ENCODE measurements around the gene HAAO.

HAAO gene

DNA sequence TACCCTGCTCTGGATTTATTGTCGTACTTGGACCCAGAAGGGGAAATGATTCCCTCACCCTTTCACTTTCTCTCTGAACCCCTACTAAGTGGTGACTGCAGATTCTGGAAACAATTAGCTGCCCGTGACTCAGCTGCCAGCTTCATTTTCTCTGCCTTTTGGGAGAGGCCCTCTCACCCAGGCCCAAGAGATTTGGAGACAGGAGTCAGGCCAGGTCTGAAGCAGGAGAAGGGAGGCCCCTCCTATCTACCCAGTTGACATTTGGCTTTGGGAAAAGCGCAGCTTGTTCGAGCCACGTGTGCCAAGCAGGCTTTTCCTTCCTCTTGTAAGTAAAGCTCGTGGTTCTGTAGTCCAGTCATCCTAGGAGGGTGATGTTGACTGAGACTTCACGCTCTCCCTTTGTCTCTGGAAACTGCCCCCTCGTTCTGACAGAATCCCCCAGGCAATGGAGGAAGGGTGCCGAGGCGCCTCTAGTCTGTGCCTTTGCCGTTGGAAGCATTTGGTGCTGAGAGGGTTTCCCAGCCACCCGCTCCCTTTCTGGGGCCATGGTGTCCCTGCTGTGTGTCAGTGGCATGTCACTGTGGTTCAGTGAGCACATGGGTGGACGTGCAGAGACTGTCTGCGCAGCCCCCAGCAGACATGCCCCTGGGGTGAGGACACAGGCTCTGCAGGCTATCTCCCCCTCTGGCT lies 37.0 kb downstream of the HAAO start:
- no peak overlapping the region for H3K4me3 Mint-ChIP-seq
- H3K27ac Mint-ChIP-seq (ENCODE audit: low read depth): no peak overlapping the region
- DNase-seq (ENCODE audit: low spot score in 2 of 2): no peak
- no peaks in the 10 kb centered on the region for H3K27me3 Mint-ChIP-seq
- no peaks in the 10 kb centered on the region for H3K4me1 Mint-ChIP-seq
- H3K9me3 Mint-ChIP-seq: no peaks in the 10 kb centered on the region
- no peak for ATAC-seq (replicated peaks; ENCODE audit: extremely low read depth, poor library complexity, severe bottlenecking)
- peaks cover 1% of the 10 kb centered on the region for H3K36me3 Mint-ChIP-seq (ENCODE audit: insufficient read depth)

DNA sequence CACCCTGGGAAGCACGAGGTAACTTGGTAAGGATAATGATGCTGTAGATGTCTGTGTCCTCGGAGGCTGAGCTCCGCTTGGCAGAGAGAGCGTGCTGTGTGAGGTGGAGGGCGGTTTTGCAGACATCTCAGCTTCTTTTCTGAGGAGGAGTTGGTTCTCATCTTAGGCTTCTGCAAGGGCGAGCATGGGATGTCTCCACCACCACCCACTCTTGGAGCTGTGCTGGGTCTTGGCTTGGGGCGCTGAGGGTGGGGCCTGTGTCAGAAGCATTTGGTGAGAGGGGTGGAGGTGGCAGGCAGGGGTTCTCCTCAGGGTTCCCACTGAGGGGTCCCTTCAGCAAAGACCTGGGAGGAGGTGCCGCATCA lies 37.6 kb downstream of the HAAO start:
- DNase-seq (ENCODE audit: low spot score in 2 of 2) (no peak), ATAC-seq (replicated peaks; ENCODE audit: extremely low read depth, poor library complexity, severe bottlenecking) (no peak)
- H3K36me3 Mint-ChIP-seq (ENCODE audit: insufficient read depth): peaks cover 1% of the 10 kb centered on the region
- H3K9me3 Mint-ChIP-seq: no peaks in the 10 kb centered on the region
- H3K4me3 Mint-ChIP-seq: no peak overlapping the region
- no peaks in the 10 kb centered on the region for H3K4me1 Mint-ChIP-seq
- no peak overlapping the region for H3K27ac Mint-ChIP-seq (ENCODE audit: low read depth)
- no peaks in the 10 kb centered on the region for H3K27me3 Mint-ChIP-seq

DNA sequence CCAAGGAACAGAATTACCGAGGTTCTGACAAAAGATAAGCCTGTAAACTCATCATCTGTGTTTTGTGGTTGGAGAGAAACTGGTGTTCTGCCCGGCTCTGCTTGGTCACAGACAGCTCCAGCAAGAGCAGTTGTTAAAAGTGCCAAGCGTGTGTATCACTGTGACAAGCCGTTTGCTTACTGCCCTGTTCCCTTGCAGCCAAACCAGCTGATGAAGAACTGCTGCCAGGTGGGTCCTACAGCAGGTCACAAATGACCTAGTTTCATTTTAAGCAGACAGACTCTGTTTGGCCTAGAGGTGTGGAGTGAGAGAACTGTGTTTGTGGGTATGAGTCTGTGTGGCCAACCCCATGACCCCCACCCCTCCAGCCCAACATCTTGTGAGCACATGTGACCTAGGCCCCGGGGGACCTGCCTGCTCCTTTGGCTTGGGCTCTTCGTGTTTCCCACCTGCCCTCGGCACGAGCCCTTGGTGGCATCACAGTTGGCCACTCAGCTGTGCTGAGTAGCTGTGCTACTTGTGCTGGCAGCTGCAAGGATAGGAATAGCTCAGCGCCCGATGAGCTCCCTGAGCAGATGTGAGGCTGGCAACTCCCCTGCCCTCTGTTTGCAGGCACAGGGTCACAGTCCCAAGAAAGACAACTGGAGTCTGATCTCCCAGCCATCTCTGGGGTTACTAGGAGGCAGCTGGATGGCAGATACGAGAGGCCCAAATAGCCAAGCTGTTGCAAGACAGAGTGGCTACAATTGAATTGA lies 38.2 kb downstream of the HAAO start:
- H3K27me3 Mint-ChIP-seq: no peaks in the 10 kb centered on the region
- no peaks in the 10 kb centered on the region for H3K9me3 Mint-ChIP-seq
- H3K4me1 Mint-ChIP-seq: no peaks in the 10 kb centered on the region
- H3K4me3 Mint-ChIP-seq: no peak overlapping the region
- ATAC-seq (replicated peaks; ENCODE audit: extremely low read depth, poor library complexity, severe bottlenecking): peak; percentile 21
- no peak overlapping the region for H3K27ac Mint-ChIP-seq (ENCODE audit: low read depth)
- H3K36me3 Mint-ChIP-seq (ENCODE audit: insufficient read depth): peaks cover 1% of the 10 kb centered on the region
- no peak for DNase-seq (ENCODE audit: low spot score in 2 of 2)

DNA sequence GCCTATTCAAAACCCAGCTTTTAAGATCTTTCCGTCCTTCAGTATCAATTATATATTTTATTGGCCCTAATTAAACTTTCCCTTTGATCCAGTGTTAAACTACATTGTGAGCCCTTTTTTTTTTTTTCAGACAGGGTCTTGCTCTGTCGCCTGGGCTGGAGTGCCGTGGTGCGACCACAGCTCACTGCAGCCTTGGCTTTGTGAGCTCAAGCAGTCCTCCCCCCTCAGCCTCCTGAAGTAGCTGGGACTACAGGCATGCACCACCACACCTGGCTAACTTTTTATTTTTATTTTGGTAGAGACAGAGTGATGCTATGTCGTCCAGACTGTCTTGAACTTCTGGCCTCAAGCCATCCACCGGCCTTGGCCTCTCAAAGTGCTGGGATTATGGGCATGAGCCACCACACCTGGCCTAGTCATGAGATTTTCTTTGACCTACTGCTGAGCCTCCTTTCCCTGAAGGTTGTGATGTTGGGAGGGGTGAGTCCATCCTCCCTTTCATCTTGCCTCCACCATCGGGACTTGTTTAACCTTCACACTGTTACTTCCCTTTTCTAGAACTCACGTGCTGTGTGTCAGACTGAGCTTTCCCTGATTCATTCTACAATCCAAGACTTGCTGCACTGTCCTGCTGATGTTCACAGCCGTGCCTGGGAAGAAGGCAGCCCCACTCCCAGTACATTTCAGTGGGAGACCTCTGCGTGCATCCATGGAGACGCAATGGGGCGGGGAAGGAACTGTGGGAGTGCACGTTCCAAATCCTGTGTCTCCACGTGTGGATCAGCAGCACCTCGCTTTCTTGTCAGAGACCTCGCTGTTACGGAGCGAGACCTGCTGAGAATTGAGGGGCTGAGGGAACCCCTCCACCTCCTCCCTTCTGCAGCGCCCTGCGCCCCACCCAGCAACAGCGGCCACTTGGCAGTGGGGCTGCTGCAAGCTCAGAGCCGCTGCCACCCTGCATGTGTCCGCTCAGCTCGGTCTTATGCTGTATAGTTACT lies 39.3 kb downstream of the HAAO start:
- H3K27me3 Mint-ChIP-seq: no peaks in the 10 kb centered on the region
- no peak overlapping the region for H3K27ac Mint-ChIP-seq (ENCODE audit: low read depth)
- no peaks in the 10 kb centered on the region for H3K4me1 Mint-ChIP-seq
- DNase-seq (ENCODE audit: low spot score in 2 of 2) (no peak), ATAC-seq (replicated peaks; ENCODE audit: extremely low read depth, poor library complexity, severe bottlenecking) (no peak)
- no peak overlapping the region for H3K4me3 Mint-ChIP-seq
- peaks cover 1% of the 10 kb centered on the region for H3K36me3 Mint-ChIP-seq (ENCODE audit: insufficient read depth)
- no peaks in the 10 kb centered on the region for H3K9me3 Mint-ChIP-seq

DNA sequence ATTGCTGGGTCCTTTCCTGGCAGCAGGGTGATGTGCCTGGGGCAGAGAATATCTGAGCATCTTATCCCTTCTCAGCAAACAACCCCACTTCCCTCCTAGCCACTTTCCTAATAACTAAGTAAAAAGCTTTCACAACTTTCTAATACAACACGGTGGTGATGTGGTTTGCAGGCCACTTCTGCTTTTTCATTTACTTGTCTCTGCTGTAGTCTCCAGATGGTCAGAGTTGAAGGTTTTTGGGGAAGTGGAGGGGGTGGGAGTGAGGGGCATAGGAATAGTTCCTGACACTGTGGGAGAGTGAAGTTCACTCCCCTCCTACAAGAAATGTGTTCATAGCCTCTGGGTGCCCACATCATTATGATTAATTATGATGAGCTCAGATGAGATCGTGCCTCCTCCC lies 40.1 kb downstream of the HAAO start:
- Mint-ChIP-seq H3K27ac (ENCODE audit: low read depth) (peak overlapping the region; percentile 38), H3K4me1 (no peaks in the 10 kb centered on the region), H3K4me3 (no peak overlapping the region), H3K9me3 (no peaks in the 10 kb centered on the region), H3K27me3 (no peaks in the 10 kb centered on the region), H3K36me3 (ENCODE audit: insufficient read depth) (peaks cover 2% of the 10 kb centered on the region)
- no peak for DNase-seq (ENCODE audit: low spot score in 2 of 2)
- peak; percentile 59 for ATAC-seq (replicated peaks; ENCODE audit: extremely low read depth, poor library complexity, severe bottlenecking)

DNA sequence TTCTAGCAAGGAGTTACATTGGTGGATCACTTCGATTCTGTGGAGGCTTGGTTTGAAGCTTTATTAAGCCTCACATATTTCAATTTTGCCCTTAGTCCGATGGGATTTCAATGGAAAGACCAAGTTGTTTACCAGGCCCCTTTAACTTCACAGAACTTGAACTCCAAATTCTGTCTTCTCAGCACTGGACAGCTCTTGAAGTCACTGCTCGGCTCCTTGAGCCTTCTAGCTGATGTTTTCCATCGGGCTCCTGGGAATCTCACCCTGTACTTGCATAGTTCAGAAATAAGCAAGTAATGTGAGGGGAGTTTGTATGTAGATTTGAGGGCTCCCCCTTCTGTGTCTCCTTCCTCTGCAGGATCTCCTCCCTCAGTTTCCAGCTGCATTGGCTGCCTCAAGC lies 43.5 kb downstream of the HAAO start:
- peaks cover 4% of the 10 kb centered on the region for H3K36me3 Mint-ChIP-seq (ENCODE audit: insufficient read depth)
- no peaks in the 10 kb centered on the region for H3K9me3 Mint-ChIP-seq
- DNase-seq (ENCODE audit: low spot score in 2 of 2) (no peak), ATAC-seq (replicated peaks; ENCODE audit: extremely low read depth, poor library complexity, severe bottlenecking) (no peak)
- H3K4me3 Mint-ChIP-seq: no peak overlapping the region
- H3K27me3 Mint-ChIP-seq: no peaks in the 10 kb centered on the region
- no peaks in the 10 kb centered on the region for H3K4me1 Mint-ChIP-seq
- H3K27ac Mint-ChIP-seq (ENCODE audit: low read depth): no peak overlapping the region

DNA sequence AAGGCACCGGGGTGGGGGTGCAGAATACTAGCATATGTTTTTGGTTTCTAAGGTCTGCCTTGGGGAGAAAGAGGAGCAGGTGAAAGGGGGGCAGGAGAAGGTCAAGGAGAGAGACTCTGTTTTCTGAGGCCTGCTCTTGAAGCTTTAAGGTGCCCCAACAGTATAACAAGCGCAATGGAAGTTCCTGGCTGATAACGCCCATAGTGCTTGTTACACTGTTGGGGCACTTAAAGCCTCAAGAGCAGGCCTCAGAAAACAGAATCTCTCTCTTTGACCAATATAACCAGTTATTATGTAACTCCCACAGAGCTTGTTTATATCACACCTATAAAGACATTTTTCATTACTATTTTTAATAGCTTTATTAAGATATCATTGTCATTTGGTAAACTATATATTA lies 45.0 kb downstream of the HAAO start:
- Mint-ChIP-seq H3K4me1 (no peaks in the 10 kb centered on the region), H3K9me3 (no peaks in the 10 kb centered on the region), H3K36me3 (ENCODE audit: insufficient read depth) (peaks cover 7% of the 10 kb centered on the region), H3K4me3 (no peak overlapping the region), H3K27ac (ENCODE audit: low read depth) (no peak overlapping the region), H3K27me3 (no peaks in the 10 kb centered on the region)
- DNase-seq (ENCODE audit: low spot score in 2 of 2) (no peak), ATAC-seq (replicated peaks; ENCODE audit: extremely low read depth, poor library complexity, severe bottlenecking) (no peak)

DNA sequence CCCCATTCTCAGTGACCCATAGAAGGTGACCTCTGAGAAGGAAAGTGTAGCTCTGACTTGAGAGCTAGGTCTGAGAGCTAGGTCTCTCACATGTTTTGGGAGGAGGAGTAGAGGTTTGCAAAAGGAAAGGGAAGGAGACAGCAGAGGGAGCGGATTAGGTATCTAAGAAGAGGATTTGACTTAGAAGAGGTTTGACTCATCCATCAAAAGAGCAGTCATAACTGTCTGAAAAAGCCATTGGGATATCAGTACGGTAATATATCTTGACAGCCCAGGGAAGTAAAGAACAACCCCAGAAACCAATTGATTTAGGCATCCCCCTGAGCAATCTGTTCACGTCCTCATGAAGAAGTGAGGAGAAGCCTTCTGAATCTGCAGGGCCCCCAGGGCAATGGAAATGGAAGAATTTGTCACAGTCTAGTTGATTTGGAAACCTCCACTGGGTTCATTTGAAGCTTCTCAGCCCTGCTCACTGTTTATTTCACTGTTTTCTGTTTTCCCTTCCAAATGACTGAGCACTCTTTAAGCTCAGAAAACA lies 47.8 kb downstream of the HAAO start:
- Mint-ChIP-seq H3K4me1 (no peaks in the 10 kb centered on the region), H3K4me3 (no peak overlapping the region), H3K36me3 (ENCODE audit: insufficient read depth) (peaks cover 8% of the 10 kb centered on the region), H3K27me3 (no peaks in the 10 kb centered on the region), H3K9me3 (no peaks in the 10 kb centered on the region), H3K27ac (ENCODE audit: low read depth) (no peak overlapping the region)
- ATAC-seq (replicated peaks; ENCODE audit: extremely low read depth, poor library complexity, severe bottlenecking): no peak
- DNase-seq (ENCODE audit: low spot score in 2 of 2): no peak

DNA sequence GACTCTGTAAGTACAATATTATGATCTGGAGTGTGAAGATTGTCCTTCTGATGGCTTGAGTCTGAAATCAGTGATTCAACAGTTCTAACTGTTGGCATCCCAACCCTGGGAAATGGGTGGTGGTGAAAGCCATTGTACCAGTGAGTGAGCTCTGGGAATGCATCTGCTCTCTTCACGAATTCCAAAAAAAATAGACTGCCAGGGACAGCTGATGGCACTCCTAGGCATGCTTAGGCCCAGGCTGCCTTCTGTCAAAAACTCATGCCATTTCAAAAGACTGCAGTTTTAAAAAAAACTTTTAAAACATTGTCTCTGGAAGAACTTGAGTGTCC lies 48.8 kb downstream of the HAAO start:
- peaks cover 8% of the 10 kb centered on the region for H3K36me3 Mint-ChIP-seq (ENCODE audit: insufficient read depth)
- H3K27ac Mint-ChIP-seq (ENCODE audit: low read depth): peak overlapping the region; percentile 29
- H3K9me3 Mint-ChIP-seq: no peaks in the 10 kb centered on the region
- no peak overlapping the region for H3K4me3 Mint-ChIP-seq
- ATAC-seq (replicated peaks; ENCODE audit: extremely low read depth, poor library complexity, severe bottlenecking): no peak
- no peak for DNase-seq (ENCODE audit: low spot score in 2 of 2)
- no peaks in the 10 kb centered on the region for H3K4me1 Mint-ChIP-seq
- H3K27me3 Mint-ChIP-seq: no peaks in the 10 kb centered on the region

DNA sequence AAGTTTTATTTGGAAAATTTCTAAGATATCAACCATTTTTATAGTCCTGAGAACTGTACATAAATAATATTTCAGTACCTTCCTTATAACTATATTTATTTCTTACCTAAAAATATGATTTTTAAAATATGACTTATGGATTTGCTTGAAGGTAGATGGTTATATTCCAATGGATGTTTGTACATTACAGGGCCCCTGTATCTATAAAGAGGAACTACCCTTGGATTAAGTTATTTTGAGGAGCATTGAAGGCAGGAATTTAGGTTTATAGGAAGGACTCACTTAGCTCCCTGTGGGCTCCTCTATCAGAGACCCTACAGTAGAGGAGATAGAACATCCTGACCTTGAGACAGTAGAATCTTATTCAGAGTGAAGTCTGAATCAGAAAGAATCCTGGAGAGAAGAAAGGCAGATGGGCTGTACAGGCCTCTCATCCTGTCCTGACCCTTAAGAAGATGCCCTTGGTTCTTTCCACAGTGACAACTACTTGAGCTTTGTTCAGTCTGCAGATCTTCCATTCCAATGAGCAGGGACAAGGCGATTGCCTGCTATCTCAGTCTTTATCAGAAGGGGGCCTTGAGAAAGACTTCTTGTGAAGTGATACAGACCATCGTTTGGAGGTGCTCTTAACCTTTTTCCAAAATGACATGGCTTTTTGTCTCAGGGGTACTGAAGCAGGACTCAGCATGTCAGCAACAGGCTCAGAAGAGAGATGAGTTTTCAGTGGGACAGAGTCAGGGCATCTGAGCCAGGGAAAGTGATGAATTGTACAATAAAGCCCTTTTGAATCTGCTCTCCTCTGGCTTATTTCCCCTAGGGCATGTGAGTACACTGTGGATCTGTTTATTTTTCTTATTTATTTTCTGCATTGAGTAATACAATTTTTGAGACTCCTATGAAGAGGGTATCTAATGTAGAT lies 49.4 kb downstream of the HAAO start:
- Mint-ChIP-seq H3K9me3 (no peaks in the 10 kb centered on the region), H3K4me1 (no peaks in the 10 kb centered on the region), H3K27me3 (no peaks in the 10 kb centered on the region), H3K4me3 (no peak overlapping the region), H3K36me3 (ENCODE audit: insufficient read depth) (peaks cover 8% of the 10 kb centered on the region), H3K27ac (ENCODE audit: low read depth) (peak overlapping the region; percentile 29)
- DNase-seq (ENCODE audit: low spot score in 2 of 2) (no peak), ATAC-seq (replicated peaks; ENCODE audit: extremely low read depth, poor library complexity, severe bottlenecking) (no peak)

DNA sequence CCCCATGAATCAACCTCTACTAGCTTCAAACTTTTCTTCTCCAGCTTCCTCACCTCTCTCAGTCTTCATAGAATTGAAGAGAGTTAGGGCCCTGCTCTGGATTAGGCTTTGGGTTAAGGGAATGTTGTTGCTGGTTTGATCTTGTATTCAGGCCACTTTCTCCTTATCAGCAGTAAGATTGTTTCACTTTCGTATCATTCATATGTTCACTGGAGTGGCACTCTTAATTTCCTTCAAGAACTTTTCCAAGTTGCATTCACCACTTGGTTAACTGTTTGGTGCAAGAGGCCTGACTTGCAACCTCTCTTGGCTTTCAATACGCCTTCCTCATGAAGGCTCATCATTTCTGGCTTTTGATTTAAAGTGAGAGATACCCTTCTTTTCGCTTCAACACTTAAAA lies 51.2 kb downstream of the HAAO start:
- no peaks in the 10 kb centered on the region for H3K9me3 Mint-ChIP-seq
- H3K4me1 Mint-ChIP-seq: no peaks in the 10 kb centered on the region
- no peaks in the 10 kb centered on the region for H3K27me3 Mint-ChIP-seq
- DNase-seq (ENCODE audit: low spot score in 2 of 2) (no peak), ATAC-seq (replicated peaks; ENCODE audit: extremely low read depth, poor library complexity, severe bottlenecking) (no peak)
- peaks cover 6% of the 10 kb centered on the region for H3K36me3 Mint-ChIP-seq (ENCODE audit: insufficient read depth)
- no peak overlapping the region for H3K4me3 Mint-ChIP-seq
- no peak overlapping the region for H3K27ac Mint-ChIP-seq (ENCODE audit: low read depth)
